AG20443 (cell line): ENCODE measurements around the gene RGS6.
A peak's percentile ranks its signal among the peaks of the same experiment; 100 is the strongest.
"Not testable (repeated sequence)": the region's sequence is repeated elsewhere in the genome, so short reads cannot be mapped to it uniquely, and the experiment has no call there.

Experiments used
- DNase-seq: peaks from one replicate; pipeline ENCODE4 v3.0.0; 2012; ENCODE audit warnings: low spot score, mixed read lengths

The RGS6 gene

DNA sequence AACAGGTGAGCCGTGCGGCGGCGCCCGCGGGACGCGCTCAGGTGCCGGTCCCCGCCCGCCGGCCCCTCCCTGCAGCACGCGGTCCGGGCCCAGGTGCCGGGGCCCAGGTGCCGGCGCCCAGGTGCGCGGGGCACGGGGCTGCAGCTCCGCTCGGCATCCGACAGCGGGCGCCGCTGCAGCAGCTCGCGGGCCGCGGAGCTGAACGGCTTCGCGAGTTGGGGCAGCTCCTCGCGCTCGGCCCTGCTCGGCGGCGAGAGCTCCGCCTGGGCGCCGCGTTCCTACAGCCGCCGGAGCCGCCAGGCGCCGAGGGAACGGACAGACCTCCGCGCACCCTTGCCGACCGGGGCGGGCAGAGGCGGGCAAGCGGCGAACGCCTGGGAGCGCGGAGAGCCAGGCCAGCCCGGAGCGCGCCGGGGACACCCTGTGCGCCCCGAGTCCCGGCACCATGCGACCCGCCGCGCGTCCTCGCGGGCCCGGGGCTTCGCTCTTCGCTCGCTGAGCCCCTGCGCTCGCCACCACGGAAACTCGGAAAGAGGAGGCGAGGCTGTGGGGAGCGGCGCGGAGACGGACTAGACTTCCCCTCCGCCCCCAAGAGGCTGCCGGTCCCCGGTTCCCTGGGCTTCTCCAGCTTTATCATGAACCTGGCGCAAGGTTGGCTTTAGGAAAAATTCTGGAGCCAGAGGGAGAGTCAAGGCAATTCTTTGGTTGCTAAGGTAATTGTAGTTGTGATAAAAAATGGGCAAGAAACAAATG lies at the start of gene RGS6:
RGS6 (plus strand) TSS at position 201 of the 753 bp plus-strand sequence.
- DNase-seq, result peak; percentile 51

DNA sequence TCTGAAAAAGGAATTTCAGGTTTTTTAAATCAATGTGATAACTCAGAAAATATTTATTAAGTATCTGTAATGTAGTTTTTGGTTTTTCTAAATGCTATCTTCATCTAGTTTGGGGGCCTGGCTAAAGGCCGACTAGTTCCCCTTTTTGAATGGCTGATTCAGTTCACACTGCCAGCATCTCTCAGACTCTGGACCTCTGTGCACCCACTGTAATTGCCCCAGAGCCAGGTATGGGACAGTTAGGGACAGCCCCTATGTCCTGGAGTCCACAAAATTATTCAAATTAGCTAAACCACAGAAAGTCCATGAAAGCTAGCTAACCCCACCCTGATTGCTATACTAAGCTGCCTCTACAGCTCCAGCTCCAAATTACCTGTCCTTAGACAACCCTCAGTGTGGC lies 49.1 kb upstream of the RGS6 start:
- no peak for DNase-seq

GRCh38 chr14:71885301-71885700 lies 46.9 kb upstream of the RGS6 start:
- DNase-seq, result no peak

GRCh38 chr14:71887802-71888201 lies 44.4 kb upstream of the RGS6 start:
- DNase-seq, result not testable (repeated sequence)

DNA sequence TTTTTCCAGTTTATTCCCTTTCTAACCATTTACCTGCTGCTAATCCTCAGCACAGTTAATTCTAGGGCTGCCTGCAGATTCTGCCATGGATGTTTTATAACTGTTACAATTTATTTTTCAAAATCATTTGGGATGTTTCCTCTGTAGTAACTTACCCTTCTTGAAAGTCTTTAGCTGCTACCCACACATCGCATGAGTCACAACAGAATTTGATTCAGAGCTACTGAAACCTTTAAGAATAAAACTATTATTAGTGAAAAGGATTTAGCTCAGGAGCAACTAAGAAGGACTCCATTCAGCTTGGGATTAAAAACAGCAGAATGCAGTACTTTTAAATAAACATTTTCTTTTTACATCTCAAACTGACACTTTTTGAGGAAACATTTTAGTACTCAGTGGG lies 41.7 kb upstream of the RGS6 start:
- DNase-seq, result no peak

DNA sequence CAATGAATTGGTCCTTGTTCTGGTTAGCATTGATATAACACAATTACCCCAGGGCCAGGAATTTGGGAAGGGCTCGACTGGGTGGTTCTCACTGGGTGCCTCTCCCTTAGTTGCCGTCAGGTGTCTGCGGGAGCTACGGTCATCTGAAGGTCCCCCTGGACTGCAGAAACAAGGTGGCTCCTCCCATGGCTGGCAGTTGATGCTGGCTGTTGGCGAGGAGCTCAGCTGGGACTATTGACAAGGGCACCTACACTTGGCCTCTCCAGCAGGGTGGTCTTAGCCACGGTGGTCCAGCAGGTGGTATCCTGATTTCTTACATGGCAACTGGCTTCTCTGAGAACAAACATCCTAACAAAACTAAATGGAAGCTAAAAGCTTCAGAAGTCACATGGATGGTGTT lies 41.0 kb upstream of the RGS6 start:
- no peak for DNase-seq

DNA sequence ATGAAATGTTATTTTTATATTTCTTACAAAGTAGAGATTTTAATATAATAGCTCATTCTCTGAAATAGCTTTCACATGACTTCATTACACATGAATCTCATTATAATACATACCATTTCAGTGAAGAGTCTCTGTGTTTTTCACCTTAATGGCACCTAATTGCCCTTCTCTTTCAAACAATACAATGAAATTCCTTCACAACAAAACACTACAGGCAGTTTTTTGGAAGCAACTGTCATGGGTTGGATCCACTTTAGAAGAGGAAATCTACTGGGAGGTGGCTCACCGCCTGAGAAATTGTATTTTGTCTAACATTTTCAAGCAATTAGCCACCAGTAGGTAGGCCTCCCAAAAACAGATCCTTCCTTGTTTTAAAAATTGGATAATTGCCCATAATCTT lies 40.3 kb upstream of the RGS6 start:
- no peak for DNase-seq

- DNase-seq, result no peak
Observed at GRCh38 chr14:71905031-71905430, 27.2 kb upstream of the RGS6 start.

GRCh38 chr14:71905860-71906259 lies 26.4 kb upstream of the RGS6 start:
- no peak for DNase-seq

GRCh38 chr14:71907793-71908515 lies 24.3 kb upstream of the RGS6 start:
- DNase-seq, result no peak

- no peak for DNase-seq
Observed at GRCh38 chr14:71911669-71912068, 20.6 kb upstream of the RGS6 start.

- no peak for DNase-seq
Observed at GRCh38 chr14:71913342-71913741, 18.9 kb upstream of the RGS6 start.

GRCh38 chr14:71918955-71919354 lies 13.3 kb upstream of the RGS6 start:
- DNase-seq, result no peak

GRCh38 chr14:71923513-71923912 lies 8.7 kb upstream of the RGS6 start:
- DNase-seq, result no peak

GRCh38 chr14:71931492-71932228 lies 569 bp upstream of the RGS6 start:
- peak; percentile 21 for DNase-seq

DNA sequence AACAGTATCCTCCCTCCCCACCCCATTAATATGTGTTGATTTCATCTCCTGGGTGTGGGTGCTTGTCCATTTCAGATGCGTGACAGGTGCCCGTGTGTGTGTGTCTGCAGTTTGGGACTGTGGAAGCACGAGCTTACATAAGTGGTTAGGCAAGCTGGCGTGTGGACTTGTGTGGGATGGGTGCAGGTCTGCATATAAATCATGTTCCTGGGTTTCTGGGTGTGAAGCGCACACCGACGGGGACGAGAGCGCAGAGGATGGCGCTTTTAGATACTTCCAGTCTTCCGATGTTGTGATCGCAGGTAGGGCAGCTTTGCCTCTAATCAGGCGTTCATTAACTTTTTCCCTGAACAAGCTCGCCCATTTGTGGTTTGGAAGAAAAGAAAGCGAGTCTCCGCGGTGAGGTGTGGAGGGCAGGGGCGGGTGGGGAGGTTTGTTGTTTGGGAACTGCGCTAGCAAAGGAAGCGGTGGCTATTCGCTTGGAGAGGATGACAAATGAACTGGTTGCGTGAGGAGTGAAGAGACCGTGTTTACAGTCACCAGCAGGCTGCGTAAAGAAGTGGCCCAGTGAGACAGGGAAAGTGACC lies 865 bp downstream of the RGS6 start:
- peak; percentile 19 for DNase-seq

DNA sequence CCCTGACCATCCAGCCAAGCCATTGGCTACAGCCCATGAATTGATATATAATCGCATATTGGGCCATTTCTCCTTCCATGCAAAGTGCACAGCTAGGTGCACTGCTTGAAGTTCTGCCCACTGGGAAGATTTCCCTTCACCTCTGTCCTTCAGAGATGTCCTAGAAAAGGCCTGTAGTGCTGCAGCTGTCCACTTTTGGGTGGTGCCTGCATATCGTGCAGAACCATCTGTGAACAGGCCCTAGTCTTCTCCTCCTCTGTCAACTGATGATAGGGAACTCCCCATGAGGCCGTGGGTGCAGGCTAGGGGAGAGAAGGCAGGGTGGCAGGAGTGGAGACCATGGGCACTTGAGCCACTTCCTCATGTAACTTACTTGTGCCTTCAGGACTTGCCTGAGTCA lies 6.0 kb downstream of the RGS6 start:
- DNase-seq, result not testable (repeated sequence)

- DNase-seq, result not testable (repeated sequence)
Observed at GRCh38 chr14:71939344-71939743, 7.1 kb downstream of the RGS6 start.

- not testable (repeated sequence) for DNase-seq
Observed at GRCh38 chr14:71940500-71940899, 8.3 kb downstream of the RGS6 start.

DNA sequence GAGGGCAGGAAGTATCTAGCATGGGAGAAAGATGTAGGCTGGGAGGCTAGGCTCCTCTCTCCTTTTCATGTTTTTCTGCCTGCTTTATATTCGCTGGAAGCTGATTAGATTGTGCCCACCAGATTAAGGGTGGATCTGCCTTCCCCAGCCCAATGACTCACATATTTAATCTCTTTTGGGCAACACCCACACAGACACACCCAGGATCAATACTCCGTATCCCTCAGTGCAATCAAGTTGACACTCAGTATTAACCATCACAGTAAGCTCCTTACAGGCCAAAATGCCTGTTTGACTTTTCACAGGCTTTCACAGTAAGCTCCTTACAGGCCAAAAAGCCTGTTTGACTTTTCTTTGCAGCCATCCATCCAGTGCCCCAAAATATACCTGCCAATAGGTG lies 9.4 kb downstream of the RGS6 start:
- DNase-seq, result not testable (repeated sequence)

GRCh38 chr14:71942904-71943694 lies 10.9 kb downstream of the RGS6 start:
- no peak for DNase-seq

DNA sequence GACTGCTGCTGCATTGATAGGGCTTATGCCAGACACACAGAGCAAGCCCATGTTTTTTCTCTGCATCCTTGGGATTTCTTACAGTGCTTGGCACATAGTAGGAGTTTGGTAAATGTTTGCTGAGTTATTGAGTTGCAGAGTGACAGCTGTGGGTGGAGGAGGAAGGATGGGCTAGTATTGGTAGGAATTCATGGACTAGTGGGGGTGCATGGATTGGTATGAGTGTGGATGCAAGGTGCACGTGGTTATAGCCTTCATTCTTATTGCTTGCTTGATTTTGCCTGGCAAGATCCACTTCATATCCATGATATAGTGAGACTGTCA lies 11.4 kb downstream of the RGS6 start:
- DNase-seq, result no peak
